CD8-positive, alpha-beta memory T cell (primary cell): ENCODE measurements around the gene CDH23. TPM values are rescaled to one million over a fixed set of nuclear protein-coding genes. Genes with fewer than 3 reads are reported as not detected.

Experiments
- CTCF ChIA-PET: fragments of 350-600 bp; sonication (Branson Sonifier 250); formaldehyde crosslinking; loops from one replicate; lab custom pipeline; 2021; ENCODE audit warnings: antibody characterized with exemption; lab: Charles Lee
- POLR2A ChIA-PET: fragments of 350-600 bp; sonication (Branson Sonifier 250); formaldehyde crosslinking; loops from one replicate; lab custom pipeline; 2021; ENCODE audit warnings: antibody characterized with exemption; lab: Charles Lee
- DNase-seq, 5 donors: peaks; one replicate each; pipeline versions ENCODE4 v3.0.0 to v3.0.0-alpha.2; 2020 to 2022; ENCODE audit warnings: mixed read lengths in 1 of 5
- H3K27ac ChIP-seq: one replicate; pipeline ENCODE4 v1.7.0; 2013; ENCODE audit warnings: low read depth, mild to moderate bottlenecking, low read length, moderate library complexity
- H3K27me3 ChIP-seq: 2 replicates; pipeline ENCODE4 v1.7.0; 2013; ENCODE audit warnings: low read length, mild to moderate bottlenecking; ENCODE audit not compliant: insufficient read depth, poor library complexity, severe bottlenecking
- H3K36me3 ChIP-seq: 2 replicates; pipeline ENCODE4 v1.7.0; 2013; ENCODE audit warnings: mild to moderate bottlenecking, low read length, moderate library complexity; ENCODE audit not compliant: insufficient read depth
- H3K4me1 ChIP-seq: 2 replicates; pipeline ENCODE4 v1.7.0; 2013; ENCODE audit warnings: mild to moderate bottlenecking, low read length, moderate library complexity; ENCODE audit not compliant: insufficient read depth
- H3K4me3 ChIP-seq: 2 replicates; pipeline ENCODE4 v1.7.0; 2013; ENCODE audit warnings: mild to moderate bottlenecking, low read length
- H3K9me3 ChIP-seq: 2 replicates; pipeline ENCODE4 v1.7.0; 2013; ENCODE audit warnings: mild to moderate bottlenecking, low read length
- H3K27ac Mint-ChIP-seq, 8 donors: one replicate each; pipeline ENCODE4 v1.8.0; 2020 to 2021; ENCODE audit warnings: mixed read lengths in 8 of 8, mild to moderate bottlenecking in 6 of 8, inconsistent platforms in 3 of 8, moderate library complexity in 3 of 8
- H3K27me3 Mint-ChIP-seq, 2 donors: one replicate each; pipeline ENCODE4 v1.8.0; 2020 to 2021; ENCODE audit warnings: mixed read lengths in 2 of 2, mild to moderate bottlenecking in 1 of 2, moderate library complexity in 1 of 2
- H3K36me3 Mint-ChIP-seq, 3 donors: one replicate each; pipeline ENCODE4 v1.8.0; 2020 to 2021; ENCODE audit warnings: mixed read lengths in 3 of 3, inconsistent platforms in 1 of 3, mild to moderate bottlenecking in 1 of 3
- H3K4me1 Mint-ChIP-seq, 3 donors: one replicate each; pipeline ENCODE4 v1.8.0; 2020 to 2021; ENCODE audit warnings: mixed read lengths in 3 of 3, inconsistent platforms in 1 of 3, mild to moderate bottlenecking in 1 of 3
- H3K4me3 Mint-ChIP-seq, 7 donors: one replicate each; pipeline ENCODE4 v1.8.0; 2020 to 2021; ENCODE audit warnings: mixed read lengths in 7 of 7, mild to moderate bottlenecking in 6 of 7, moderate library complexity in 4 of 7, inconsistent platforms in 2 of 7
- H3K9me3 Mint-ChIP-seq, 5 donors: one replicate each; pipeline ENCODE4 v1.8.0; 2020 to 2022; ENCODE audit warnings: mixed read lengths in 5 of 5, mild to moderate bottlenecking in 3 of 5, moderate library complexity in 2 of 5, inconsistent platforms in 1 of 5
- polyA plus RNA-seq: library from polyadenylated mRNA; unstranded; fragments of 300-500 nt; fragmentation: Illumina TruSeq; gene quantifications from one replicate; pipeline ENCODE4 v1.2.3, GENCODE V29; 2021
- total RNA-seq, 2 experiments: library from RNA; stranded (reverse); gene quantifications; one replicate each; pipeline ENCODE4 v1.2.3, GENCODE V29; 2021

The CDH23 gene
- total and polyA plus RNA-seq, 3 experiments from 2014 or later = 0.74 to 2.0 (median 0.78) TPM

DNA sequence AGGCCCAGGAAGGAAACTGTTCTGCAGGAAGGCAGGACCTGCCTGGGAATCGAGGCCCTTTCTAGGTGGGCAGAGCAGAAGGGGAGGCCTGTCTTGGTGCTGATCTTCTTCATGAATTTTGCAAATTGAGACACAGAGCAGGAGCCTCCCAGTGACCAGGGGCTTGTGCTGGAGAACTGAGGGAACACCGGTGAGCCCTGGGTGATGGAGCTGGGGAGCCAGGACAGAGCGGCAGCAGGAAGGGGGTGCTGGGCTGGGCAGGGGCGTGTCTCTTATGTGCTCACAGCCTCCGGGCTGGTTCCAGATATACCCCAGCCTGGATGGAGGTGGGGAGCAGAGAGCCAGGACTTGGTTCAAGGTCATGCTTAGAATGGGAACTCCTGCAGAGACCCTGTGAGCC, 182.9 kb downstream of the CDH23 start:
- Mint-ChIP-seq H3K4me1 (no peaks in the 10 kb centered on the region), H3K27me3 (peaks cover 2 to 4% of the 10 kb centered on the region in 2 donors), H3K27ac (no peak overlapping the region), H3K4me3 (no peak overlapping the region), H3K9me3 (no peaks in the 10 kb centered on the region), H3K36me3 (no peaks in the 10 kb centered on the region)
- Histone ChIP-seq H3K27ac (no peak overlapping the region), H3K36me3 (no peaks in the 10 kb centered on the region), H3K4me1 (no peaks in the 10 kb centered on the region), H3K27me3 (no peaks in the 10 kb centered on the region), H3K9me3 (no peaks in the 10 kb centered on the region), H3K4me3 (no peak overlapping the region)
- CTCF ChIA-PET = no interaction called here
- DNase-seq = no peak
- POLR2A ChIA-PET = no interaction called here

DNA sequence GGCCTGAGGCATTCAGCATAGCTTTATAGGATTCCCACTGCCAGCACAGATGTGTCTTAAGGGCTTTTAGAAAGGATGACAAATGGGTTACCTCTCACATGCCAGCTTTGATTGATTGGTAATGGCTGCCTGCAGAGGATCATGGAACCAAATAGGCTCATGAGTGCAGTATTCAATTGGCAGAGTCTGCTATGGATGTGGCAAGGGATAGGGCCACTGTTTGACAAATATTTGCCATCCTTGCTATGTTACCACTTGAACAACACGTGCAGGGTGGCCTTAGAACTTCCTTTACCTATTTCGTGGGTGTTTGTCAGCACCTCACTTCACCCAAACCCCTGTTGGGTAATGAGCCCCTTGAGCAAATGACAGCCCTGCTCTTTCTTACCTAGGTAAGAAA, 183.7 kb downstream of the CDH23 start:
- Histone ChIP-seq H3K27ac (no peak overlapping the region), H3K4me1 (no peaks in the 10 kb centered on the region), H3K4me3 (no peak overlapping the region), H3K36me3 (no peaks in the 10 kb centered on the region), H3K9me3 (no peaks in the 10 kb centered on the region), H3K27me3 (no peaks in the 10 kb centered on the region)
- ChIA-PET CTCF (no interaction called here), POLR2A (no interaction called here)
- H3K36me3 Mint-ChIP-seq = no peaks in the 10 kb centered on the region
- H3K4me3 Mint-ChIP-seq = no peak overlapping the region
- no peaks in the 10 kb centered on the region for H3K4me1 Mint-ChIP-seq
- no peaks in the 10 kb centered on the region for H3K9me3 Mint-ChIP-seq
- no peak overlapping the region for H3K27ac Mint-ChIP-seq
- no peak for DNase-seq
- peaks cover 2 to 4% of the 10 kb centered on the region in 2 donors for H3K27me3 Mint-ChIP-seq

DNA sequence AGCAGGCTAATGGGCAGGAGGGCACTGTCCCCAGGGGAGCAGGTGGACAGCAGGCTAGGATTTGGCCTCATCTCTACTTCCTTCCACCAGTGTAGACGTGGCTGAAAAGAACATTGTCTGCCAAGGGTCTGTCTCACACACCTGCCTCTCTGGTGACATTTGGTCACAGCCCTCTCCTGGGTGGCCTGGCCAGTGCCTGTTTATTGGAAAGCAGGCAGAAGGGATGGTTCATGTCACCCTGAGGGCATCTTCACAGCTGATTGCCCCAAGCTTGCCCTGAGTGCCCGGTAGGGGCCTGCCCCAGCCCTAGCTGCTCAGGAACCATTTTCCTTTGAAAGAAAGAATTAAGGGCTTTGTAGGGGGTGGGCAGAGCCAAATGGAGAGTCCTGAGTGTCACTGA, 184.2 kb downstream of the CDH23 start:
- CTCF ChIA-PET = no interaction called here
- no peak overlapping the region for H3K4me3 ChIP-seq
- H3K36me3 Mint-ChIP-seq = no peaks in the 10 kb centered on the region
- DNase-seq = no peak
- no peaks in the 10 kb centered on the region for H3K9me3 ChIP-seq
- H3K4me1 Mint-ChIP-seq = no peaks in the 10 kb centered on the region
- H3K27ac ChIP-seq = no peak overlapping the region
- no peaks in the 10 kb centered on the region for H3K4me1 ChIP-seq
- no peaks in the 10 kb centered on the region for H3K36me3 ChIP-seq
- no peaks in the 10 kb centered on the region for H3K27me3 ChIP-seq
- no peak overlapping the region for H3K27ac Mint-ChIP-seq
- no peak overlapping the region for H3K4me3 Mint-ChIP-seq
- POLR2A ChIA-PET = no interaction called here
- H3K9me3 Mint-ChIP-seq = no peaks in the 10 kb centered on the region
- peaks cover 2 to 4% of the 10 kb centered on the region in 2 donors for H3K27me3 Mint-ChIP-seq

DNA sequence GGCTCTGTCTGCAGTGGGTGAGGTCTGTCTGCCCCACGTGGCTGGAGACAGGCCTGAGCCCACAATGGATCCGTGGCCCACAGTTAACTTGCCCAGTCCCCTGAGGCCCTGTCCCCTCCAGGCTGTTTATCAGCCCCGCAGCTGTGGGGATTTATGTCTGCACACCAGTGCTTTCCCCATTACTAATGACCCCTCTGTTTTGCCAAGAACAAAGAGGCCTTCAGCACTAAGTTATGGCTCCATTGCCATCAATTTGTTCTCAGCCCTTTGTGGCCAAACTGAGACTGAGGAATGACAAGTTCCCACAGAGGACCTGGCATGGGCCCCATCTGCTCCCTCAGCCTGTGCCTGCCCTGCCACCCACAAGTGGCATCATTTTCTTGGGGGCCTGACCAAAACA, 184.7 kb downstream of the CDH23 start:
- no peaks in the 10 kb centered on the region for H3K9me3 ChIP-seq
- POLR2A ChIA-PET = no interaction called here
- H3K27me3 ChIP-seq = no peaks in the 10 kb centered on the region
- no peaks in the 10 kb centered on the region for H3K36me3 Mint-ChIP-seq
- CTCF ChIA-PET = no interaction called here
- H3K4me3 ChIP-seq = no peak overlapping the region
- peaks cover 2 to 4% of the 10 kb centered on the region in 2 donors for H3K27me3 Mint-ChIP-seq
- H3K4me3 Mint-ChIP-seq = no peak overlapping the region
- no peak overlapping the region for H3K27ac ChIP-seq
- no peak overlapping the region for H3K27ac Mint-ChIP-seq
- H3K4me1 Mint-ChIP-seq = no peaks in the 10 kb centered on the region
- H3K4me1 ChIP-seq = no peaks in the 10 kb centered on the region
- H3K9me3 Mint-ChIP-seq = no peaks in the 10 kb centered on the region
- no peak for DNase-seq
- H3K36me3 ChIP-seq = no peaks in the 10 kb centered on the region

DNA sequence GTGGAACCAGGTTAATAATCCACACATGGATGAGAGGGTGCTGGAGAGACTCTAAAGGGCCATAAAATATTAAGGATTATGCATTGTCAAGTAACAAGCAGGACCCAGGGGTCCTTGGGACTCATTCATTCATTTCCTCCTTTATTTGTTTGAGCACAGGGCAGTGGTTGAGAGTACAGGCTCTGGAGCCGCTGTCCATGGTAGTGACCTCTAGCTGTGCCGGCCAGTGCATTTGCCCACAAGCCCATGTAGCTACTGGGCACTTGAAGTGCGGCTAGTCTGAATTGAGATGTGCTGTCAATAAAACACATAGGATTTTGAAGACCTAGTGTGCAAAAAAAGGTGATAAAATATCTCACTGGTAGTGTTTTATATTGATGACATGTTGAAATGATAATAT, 185.3 kb downstream of the CDH23 start:
- Histone ChIP-seq H3K27me3 (no peaks in the 10 kb centered on the region), H3K4me1 (no peaks in the 10 kb centered on the region), H3K27ac (no peak overlapping the region), H3K9me3 (no peaks in the 10 kb centered on the region), H3K4me3 (no peak overlapping the region), H3K36me3 (no peaks in the 10 kb centered on the region)
- H3K9me3 Mint-ChIP-seq = no peaks in the 10 kb centered on the region
- ChIA-PET POLR2A (no interaction called here), CTCF (interaction anchor here (0.9 kb wide), 1 partner anchor 13 kb away, joined by 4 read pairs; no protein-coding TSS in a partner anchor)
- peaks cover 2 to 3% of the 10 kb centered on the region in 2 donors for H3K27me3 Mint-ChIP-seq
- no peaks in the 10 kb centered on the region for H3K4me1 Mint-ChIP-seq
- H3K27ac Mint-ChIP-seq = no peak overlapping the region
- no peak for DNase-seq
- H3K4me3 Mint-ChIP-seq = no peak overlapping the region
- H3K36me3 Mint-ChIP-seq = no peaks in the 10 kb centered on the region

DNA sequence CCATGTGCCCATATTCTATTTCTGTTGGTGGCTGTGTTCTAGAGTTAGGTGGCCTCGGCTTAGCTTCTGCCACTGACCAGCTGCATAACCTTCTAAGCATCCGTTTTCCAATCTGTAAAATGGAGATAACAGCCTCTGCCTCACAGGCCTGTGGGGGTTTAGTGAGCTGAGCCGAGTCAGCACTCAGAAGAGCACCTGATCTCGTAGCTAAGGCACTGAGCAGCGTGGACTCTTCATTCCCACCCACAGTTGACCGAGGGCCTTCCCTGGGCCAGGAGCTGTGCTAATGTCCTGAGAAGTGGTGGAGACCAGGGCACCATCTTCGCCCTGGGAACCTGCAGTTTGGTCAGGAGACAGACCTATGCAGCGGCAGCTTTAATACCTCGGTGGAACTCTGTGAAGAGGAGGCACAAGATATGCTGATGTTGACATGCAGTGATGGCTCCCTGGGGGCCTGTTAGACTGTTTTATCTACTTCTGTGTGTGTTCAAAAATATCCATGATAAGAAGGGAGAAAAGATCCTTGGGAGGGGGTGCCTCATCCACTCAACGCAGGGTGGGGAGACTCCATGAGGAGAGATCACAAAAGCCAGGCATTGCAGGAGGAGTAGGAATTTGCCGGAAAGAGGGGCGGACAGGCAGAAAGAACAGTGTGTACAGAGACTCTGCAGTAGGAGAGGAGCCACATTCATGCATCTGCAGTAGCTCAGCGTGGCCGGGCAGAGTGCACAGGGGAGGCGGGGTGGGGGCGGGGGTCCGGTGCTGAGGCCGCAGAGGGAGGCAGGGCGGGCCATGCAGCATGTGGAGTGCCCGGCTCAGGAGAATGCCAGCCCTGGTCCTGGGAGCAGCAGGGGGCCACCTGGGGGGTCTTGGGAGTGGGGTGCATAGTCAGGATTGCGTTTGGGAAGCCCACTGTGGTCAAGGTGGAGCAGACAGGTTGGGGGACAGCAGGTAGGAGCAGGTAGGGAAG, 186.1 kb downstream of the CDH23 start:
- Mint-ChIP-seq H3K27ac (peak overlapping the region in 1 of 8 donors; percentile 85), H3K4me1 (no peaks in the 10 kb centered on the region), H3K36me3 (no peaks in the 10 kb centered on the region), H3K9me3 (no peaks in the 10 kb centered on the region), H3K27me3 (peaks cover 4 to 5% of the 10 kb centered on the region in 2 donors), H3K4me3 (no peak overlapping the region)
- ChIA-PET CTCF (interaction anchor here (0.9 kb wide), 1 partner anchor 14 kb away, joined by 4 read pairs; no protein-coding TSS in a partner anchor), POLR2A (no interaction called here)
- Histone ChIP-seq H3K4me1 (no peaks in the 10 kb centered on the region), H3K36me3 (no peaks in the 10 kb centered on the region), H3K27me3 (no peaks in the 10 kb centered on the region), H3K4me3 (no peak overlapping the region), H3K27ac (no peak overlapping the region), H3K9me3 (no peaks in the 10 kb centered on the region)
- DNase-seq = no peak

DNA sequence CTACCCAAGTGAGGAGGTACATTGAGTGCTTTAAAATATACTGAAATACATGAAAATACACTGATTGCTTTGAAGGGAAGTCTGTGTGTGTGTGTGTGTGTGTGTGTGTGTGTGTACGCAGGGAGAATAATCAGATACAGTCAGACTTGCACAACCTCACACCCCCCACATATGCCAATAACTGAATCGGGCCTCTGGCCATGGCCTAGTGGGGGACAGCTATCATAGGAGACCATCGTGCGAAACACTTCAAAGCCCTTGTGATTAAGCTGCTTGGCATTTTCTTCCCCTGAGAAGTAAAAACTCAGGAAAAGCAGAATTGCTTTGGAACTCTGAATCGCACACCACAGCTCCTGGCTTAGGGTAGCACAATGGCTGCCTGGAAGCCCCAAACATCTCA, 187.7 kb downstream of the CDH23 start:
- POLR2A ChIA-PET = no interaction called here
- Mint-ChIP-seq H3K9me3 (no peaks in the 10 kb centered on the region), H3K36me3 (no peaks in the 10 kb centered on the region)

DNA sequence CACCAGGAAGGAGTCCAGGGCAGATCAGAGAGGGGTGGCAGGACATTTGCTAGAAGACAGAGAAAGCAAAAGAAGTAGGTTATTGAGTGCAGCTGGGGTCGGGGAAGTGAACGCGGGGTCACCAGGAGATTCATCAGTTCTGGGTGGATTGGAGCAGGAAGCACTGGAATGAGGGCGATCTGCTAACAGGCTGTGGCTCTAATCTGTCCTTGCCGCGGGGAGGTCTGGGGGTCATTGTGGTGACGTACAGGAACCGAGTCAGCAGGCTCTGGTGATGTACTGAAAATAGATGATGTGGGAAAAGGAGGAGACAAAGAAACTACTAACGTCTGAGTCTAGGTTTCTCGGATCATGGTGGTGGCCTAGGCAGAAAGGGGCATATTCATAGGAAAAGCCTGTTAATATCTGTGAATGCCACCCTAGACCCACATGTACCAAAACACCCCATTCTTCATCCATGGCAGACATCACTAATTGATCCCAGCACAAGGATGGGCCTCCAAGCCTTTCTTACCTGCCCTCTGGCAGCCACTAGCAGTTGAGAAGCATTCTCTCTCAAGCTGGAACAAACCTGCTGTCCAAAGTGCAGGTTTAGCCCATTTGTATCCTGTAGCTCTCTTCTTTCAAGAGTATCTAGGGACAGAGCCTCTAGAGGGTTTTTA, 188.3 kb downstream of the CDH23 start:
- Mint-ChIP-seq H3K27ac (no peak overlapping the region), H3K36me3 (no peaks in the 10 kb centered on the region), H3K4me3 (no peak overlapping the region), H3K4me1 (no peaks in the 10 kb centered on the region), H3K27me3 (peaks cover 6 to 22% of the 10 kb centered on the region in 2 donors), H3K9me3 (no peaks in the 10 kb centered on the region)
- no peak for DNase-seq
- ChIA-PET POLR2A (no interaction called here), CTCF (interaction anchor here (1.8 kb wide), 1 partner anchor 15 kb away, joined by 4 read pairs; no protein-coding TSS in a partner anchor)
- H3K36me3 ChIP-seq = no peaks in the 10 kb centered on the region
- H3K4me1 ChIP-seq = no peaks in the 10 kb centered on the region
- H3K27ac ChIP-seq = no peak overlapping the region
- H3K27me3 ChIP-seq = no peaks in the 10 kb centered on the region
- H3K9me3 ChIP-seq = no peaks in the 10 kb centered on the region
- H3K4me3 ChIP-seq = no peak overlapping the region

More for the DNA sequence above, 187.7 kb downstream of the CDH23 start:
- no peak overlapping the region for H3K27ac ChIP-seq
- CTCF ChIA-PET = interaction anchor here (1.8 kb wide), 1 partner anchor 14 kb away, joined by 4 read pairs; no protein-coding TSS in a partner anchor
- Mint-ChIP-seq H3K4me3 (no peak overlapping the region), H3K27me3 (peaks cover 6 to 16% of the 10 kb centered on the region in 2 donors), H3K4me1 (no peaks in the 10 kb centered on the region), H3K27ac (no peak overlapping the region)
- no peaks in the 10 kb centered on the region for H3K27me3 ChIP-seq
- no peaks in the 10 kb centered on the region for H3K9me3 ChIP-seq
- H3K4me1 ChIP-seq = no peaks in the 10 kb centered on the region
- no peak for DNase-seq
- H3K4me3 ChIP-seq = no peak overlapping the region
- no peaks in the 10 kb centered on the region for H3K36me3 ChIP-seq
